HepG2 (cell line): ENCODE data around the gene FEV. TPM values are rescaled to one million over a fixed set of nuclear protein-coding genes. Genes with fewer than 3 reads are reported as not detected.

Experiments
- ATAC-seq: fragments of 200-7000 bp; cut with Tn5 transposase; 3 replicates; pipeline ENCODE4 v1.9.1; 2020; ENCODE audit warnings: mild to moderate bottlenecking, moderate library complexity
- BruUV-seq: library from RNA; stranded (reverse); fragments of 400-500 nt; replicated peaks from 2 replicates; lab custom pipeline; 2021; lab: Mats Ljungman, UMichigan
- CTCF ChIA-PET: fragments of 300-600 bp; formaldehyde crosslinking; extraction: SDS; loops from one replicate; lab custom pipeline; 2021; ENCODE audit warnings: low total read pairs, inconsistent platforms, low intra/inter-chr PET ratio; lab: Yijun Ruan, JAX
- POLR2A ChIA-PET: fragments of 350-600 bp; sonication (Branson Sonifier 250); formaldehyde crosslinking; loops from one replicate; lab custom pipeline; 2020; ENCODE audit warnings: antibody characterized with exemption, inconsistent platforms; lab: Yijun Ruan, JAX
- DNase-seq: peaks from one replicate; pipeline ENCODE4 v3.0.0-alpha.2; 2015; ENCODE audit warnings: low spot score
- FAIRE-seq: peaks from 3 replicates; lab custom pipeline; 2011; peaks lifted over from hg19 to GRCh38; lab: Jason Lieb, UNC
- H2AFZ ChIP-seq: one replicate; pipeline ENCODE4 v1.6.1; 2011; ENCODE audit warnings: low read length, inconsistent platforms
- H3K27ac ChIP-seq: fragments of 300-600 bp; 3 replicates; pipeline ENCODE4 v1.8.0; 2011; ENCODE audit warnings: mixed run types, mild to moderate bottlenecking, mixed read lengths, low read length, inconsistent platforms; ENCODE audit not compliant: insufficient read depth; ENCODE audit errors: extremely low read length
- H3K27me3 ChIP-seq, 2 experiments: fragments of 200-600 bp in 1 of 2; 2 replicates in 1 of 2; 3 replicates in 1 of 2; pipeline versions ENCODE4 v1.6.0 to v1.8.0; 2011; ENCODE audit warnings: low read length in 2 of 2, mild to moderate bottlenecking in 2 of 2, moderate library complexity in 2 of 2, inconsistent platforms in 1 of 2; ENCODE audit not compliant: insufficient read depth in 2 of 2, control insufficient read depth in 1 of 2
- H3K36me3 ChIP-seq, 2 experiments: fragments of 200-600 bp in 1 of 2; replicated peaks in 1 of 2; 2 replicates in 1 of 2; 3 replicates in 1 of 2; pipeline versions ENCODE4 v1.5.1 to v1.8.0; 2011; ENCODE audit warnings: low read length in 2 of 2, inconsistent platforms in 1 of 2; ENCODE audit not compliant: insufficient read depth in 2 of 2, control insufficient read depth in 1 of 2
- H3K4me1 ChIP-seq: 2 replicates; pipeline ENCODE4 v1.5.1; 2012; ENCODE audit warnings: low read length, inconsistent platforms; ENCODE audit not compliant: insufficient read depth
- H3K4me2 ChIP-seq: 2 replicates; pipeline ENCODE4 v1.6.0; 2011; ENCODE audit warnings: low read depth, low read length, inconsistent platforms
- H3K4me3 ChIP-seq, 3 experiments: fragments of 200-600 bp in 1 of 3; sonication (generic), shearing (Covaris generic) in 1 of 3; replicated peaks in 1 of 3; 2 replicates each; pipeline ENCODE4 v1.5.1; 2011 to 2016; ENCODE audit warnings: low read length in 3 of 3, inconsistent platforms in 2 of 3, low read depth in 2 of 3, mild to moderate bottlenecking in 2 of 3, control low read depth in 1 of 3, mixed read lengths in 1 of 3; ENCODE audit not compliant: insufficient read depth in 1 of 3
- H3K79me2 ChIP-seq: one replicate; pipeline ENCODE4 v1.6.1; 2011; ENCODE audit warnings: low read length, inconsistent platforms; ENCODE audit not compliant: insufficient read depth
- H3K9ac ChIP-seq: 2 replicates; pipeline ENCODE4 v1.6.0; 2011; ENCODE audit warnings: mild to moderate bottlenecking, low read depth, low read length, inconsistent platforms; ENCODE audit not compliant: insufficient read depth
- H3K9me3 ChIP-seq: 2 replicates; pipeline ENCODE4 v1.5.1; 2012; ENCODE audit warnings: mild to moderate bottlenecking, low read length
- H4K20me1 ChIP-seq: 2 replicates; pipeline ENCODE4 v1.6.0; 2011; ENCODE audit warnings: inconsistent platforms, mild to moderate bottlenecking, low read length, moderate library complexity; ENCODE audit not compliant: insufficient read depth
- FOSL2 ChIP-seq: sonication (generic); formaldehyde crosslinking; IDR thresholded peaks from 2 replicates; pipeline ENCODE4 v1.4.0; 2020; ENCODE audit warnings: missing genetic modification reagents
- GATA4 ChIP-seq: sonication (generic); IDR thresholded peaks from 2 replicates; pipeline ENCODE4 v1.6.1; 2016; ENCODE audit warnings: antibody characterized with exemption, low read depth, borderline replicate concordance
- MIER2 ChIP-seq: IDR thresholded peaks from 2 replicates; pipeline ENCODE4 v1.6.1; 2016; ENCODE audit warnings: missing biosample characterization, missing genetic modification reagents
- MZF1 ChIP-seq: sonication (generic); formaldehyde crosslinking; IDR thresholded peaks from 2 replicates; pipeline ENCODE4 v1.8.1; 2023; ENCODE audit warnings: mild to moderate bottlenecking, missing genetic modification reagents, borderline replicate concordance
- PAWR ChIP-seq: sonication (generic); formaldehyde crosslinking; IDR thresholded peaks from 2 replicates; pipeline ENCODE4 v1.4.0; 2020; ENCODE audit warnings: missing genetic modification reagents, mild to moderate bottlenecking, borderline replicate concordance
- RELA ChIP-seq: sonication (generic); formaldehyde crosslinking; IDR thresholded peaks from 2 replicates; pipeline ENCODE4 v1.4.0; 2020; ENCODE audit warnings: missing genetic modification reagents
- SMARCC2 ChIP-seq: fragments of 450-650 bp; IDR thresholded peaks from 2 replicates; pipeline ENCODE4 v1.6.1; 2017; ENCODE audit warnings: antibody characterized with exemption, mild to moderate bottlenecking
- ZNF260 ChIP-seq: sonication (generic); formaldehyde crosslinking; IDR thresholded peaks from 2 replicates; pipeline ENCODE4 v1.4.0; 2020; ENCODE audit warnings: missing genetic modification reagents, low read depth, mild to moderate bottlenecking, borderline replicate concordance
- ZNF670 ChIP-seq: sonication (generic); formaldehyde crosslinking; IDR thresholded peaks from 2 replicates; pipeline ENCODE4 v1.8.0; 2022; ENCODE audit warnings: mild to moderate bottlenecking, missing genetic modification reagents, borderline replicate concordance
- WGBS: methylation state at CpG from one replicate; pipeline ENCODE4 v1.1.6; 2017; ENCODE audit warnings: low lambda C conversion rate; 5-methylcytosine and 5-hydroxymethylcytosine counted together
- in situ Hi-C: cut with HindIII; loops from 2 replicates; pipeline ENCODE4 v1.10.0; 2017; ENCODE audit warnings: low pct_unique_long_range_greater_than_20kb; ENCODE audit not compliant: extremely low pct_ligation_motif_present
- intact Hi-C: fragments of 100-400 bp; cut with micrococcal nuclease; formaldehyde crosslinking; loops from one replicate; pipeline ENCODE4 v1.10.0; 2022; ENCODE audit not compliant: unreplicated experiment
- polyA plus RNA-seq, 8 experiments: library from polyadenylated mRNA; depleted of rRNA in 3 of 8; stranded (reverse) in 7 of 8; unstranded in 1 of 8; fragments of >200 nt; fragmentation: Illumina TruSeq in 4 of 8; extraction: Trizol in 4 of 8; gene quantifications; 2 replicates each; pipeline versions ENCODE4 v1.2.1 to v1.2.3, GENCODE V29; 2011 to 2016; ENCODE audit warnings: low read depth in 4 of 8, missing spikeins in 1 of 8, mixed read lengths in 1 of 8; ENCODE audit not compliant: insufficient read depth in 1 of 8
- total RNA-seq, 5 experiments: library from RNA; depleted of rRNA; stranded (reverse); fragments of >200 nt; fragmentation: Illumina TruSeq; extraction: Trizol; gene quantifications; 2 replicates each; pipeline ENCODE4 v1.2.3, GENCODE V29; 2016; ENCODE audit warnings: low read depth in 1 of 5
- TF ChIP-seq, protein P1 (sequence below): sonication (generic); formaldehyde crosslinking; IDR thresholded peaks from 2 replicates; pipeline ENCODE4 v1.5.1; 2020; ENCODE audit warnings: mild to moderate bottlenecking, missing genetic modification reagents, moderate library complexity
- TF ChIP-seq, protein P2 (sequence below): sonication (generic); formaldehyde crosslinking; IDR thresholded peaks from 2 replicates; pipeline ENCODE4 v1.4.0; 2020; ENCODE audit warnings: missing genetic modification reagents
- TF ChIP-seq, protein P3 (sequence below): sonication (generic); formaldehyde crosslinking; IDR thresholded peaks from 2 replicates; pipeline ENCODE4 v1.4.0; 2020; ENCODE audit warnings: missing genetic modification reagents
- TF ChIP-seq, protein P4 (sequence below): IDR thresholded peaks from 2 replicates; pipeline ENCODE4 v1.6.1; 2012; ENCODE audit warnings: low read depth, low read length, improper control_type of control experiment
- TF ChIP-seq, protein P5 (sequence below): sonication (generic); formaldehyde crosslinking; IDR thresholded peaks from 2 replicates; pipeline ENCODE4 v1.5.1; 2020; ENCODE audit warnings: missing genetic modification reagents, mild to moderate bottlenecking, borderline replicate concordance
- TF ChIP-seq, protein P6 (sequence below): sonication (generic); formaldehyde crosslinking; IDR thresholded peaks from 2 replicates; pipeline ENCODE4 v1.5.1; 2020; ENCODE audit warnings: mild to moderate bottlenecking, missing genetic modification reagents

FEV gene
- total and polyA plus RNA-seq, 2 of the 13 experiments (the other 11 are each of a cell fraction or from before 2014, with no cell fraction given) = not detected

DNA sequence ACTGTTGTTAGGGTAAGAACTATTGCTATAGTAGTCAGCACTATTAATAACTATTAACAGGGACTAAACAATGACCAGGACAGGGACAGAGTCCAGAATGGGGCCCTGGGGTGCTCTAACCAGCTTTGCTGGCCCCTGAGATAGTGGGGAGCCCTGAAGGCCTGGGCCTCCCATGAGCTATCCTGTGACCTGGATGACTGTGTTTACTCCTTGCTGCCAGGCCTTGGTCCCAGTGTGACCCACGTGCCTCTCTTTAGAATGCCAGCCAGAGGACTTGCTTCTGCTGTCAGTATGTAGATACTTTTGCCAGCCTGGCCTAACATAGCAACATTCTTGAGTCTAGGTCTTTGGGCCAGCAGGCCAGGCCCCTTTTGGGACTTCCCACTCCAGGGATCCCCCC, 14.1 kb downstream of the FEV start:
- TF ChIP-seq, protein P1, sequence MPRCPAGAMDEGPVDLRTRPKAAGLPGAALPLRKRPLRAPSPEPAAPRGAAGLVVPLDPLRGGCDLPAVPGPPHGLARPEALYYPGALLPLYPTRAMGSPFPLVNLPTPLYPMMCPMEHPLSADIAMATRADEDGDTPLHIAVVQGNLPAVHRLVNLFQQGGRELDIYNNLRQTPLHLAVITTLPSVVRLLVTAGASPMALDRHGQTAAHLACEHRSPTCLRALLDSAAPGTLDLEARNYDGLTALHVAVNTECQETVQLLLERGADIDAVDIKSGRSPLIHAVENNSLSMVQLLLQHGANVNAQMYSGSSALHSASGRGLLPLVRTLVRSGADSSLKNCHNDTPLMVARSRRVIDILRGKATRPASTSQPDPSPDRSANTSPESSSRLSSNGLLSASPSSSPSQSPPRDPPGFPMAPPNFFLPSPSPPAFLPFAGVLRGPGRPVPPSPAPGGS = no peak
- TF ChIP-seq, protein P2, sequence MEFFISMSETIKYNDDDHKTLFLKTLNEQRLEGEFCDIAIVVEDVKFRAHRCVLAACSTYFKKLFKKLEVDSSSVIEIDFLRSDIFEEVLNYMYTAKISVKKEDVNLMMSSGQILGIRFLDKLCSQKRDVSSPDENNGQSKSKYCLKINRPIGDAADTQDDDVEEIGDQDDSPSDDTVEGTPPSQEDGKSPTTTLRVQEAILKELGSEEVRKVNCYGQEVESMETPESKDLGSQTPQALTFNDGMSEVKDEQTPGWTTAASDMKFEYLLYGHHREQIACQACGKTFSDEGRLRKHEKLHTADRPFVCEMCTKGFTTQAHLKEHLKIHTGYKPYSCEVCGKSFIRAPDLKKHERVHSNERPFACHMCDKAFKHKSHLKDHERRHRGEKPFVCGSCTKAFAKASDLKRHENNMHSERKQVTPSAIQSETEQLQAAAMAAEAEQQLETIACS (CRISPR knock-in tag) = no peak
- TF ChIP-seq, protein P3, sequence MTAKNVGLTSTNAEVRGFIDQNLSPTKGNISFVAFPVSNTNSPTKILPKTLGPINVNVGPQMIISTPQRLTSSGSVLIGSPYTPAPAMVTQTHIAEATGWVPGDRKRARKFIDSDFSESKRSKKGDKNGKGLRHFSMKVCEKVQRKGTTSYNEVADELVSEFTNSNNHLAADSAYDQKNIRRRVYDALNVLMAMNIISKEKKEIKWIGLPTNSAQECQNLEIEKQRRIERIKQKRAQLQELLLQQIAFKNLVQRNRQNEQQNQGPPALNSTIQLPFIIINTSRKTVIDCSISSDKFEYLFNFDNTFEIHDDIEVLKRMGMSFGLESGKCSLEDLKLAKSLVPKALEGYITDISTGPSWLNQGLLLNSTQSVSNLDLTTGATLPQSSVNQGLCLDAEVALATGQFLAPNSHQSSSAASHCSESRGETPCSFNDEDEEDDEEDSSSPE (CRISPR knock-in tag) = no peak
- TF ChIP-seq, protein P4, sequence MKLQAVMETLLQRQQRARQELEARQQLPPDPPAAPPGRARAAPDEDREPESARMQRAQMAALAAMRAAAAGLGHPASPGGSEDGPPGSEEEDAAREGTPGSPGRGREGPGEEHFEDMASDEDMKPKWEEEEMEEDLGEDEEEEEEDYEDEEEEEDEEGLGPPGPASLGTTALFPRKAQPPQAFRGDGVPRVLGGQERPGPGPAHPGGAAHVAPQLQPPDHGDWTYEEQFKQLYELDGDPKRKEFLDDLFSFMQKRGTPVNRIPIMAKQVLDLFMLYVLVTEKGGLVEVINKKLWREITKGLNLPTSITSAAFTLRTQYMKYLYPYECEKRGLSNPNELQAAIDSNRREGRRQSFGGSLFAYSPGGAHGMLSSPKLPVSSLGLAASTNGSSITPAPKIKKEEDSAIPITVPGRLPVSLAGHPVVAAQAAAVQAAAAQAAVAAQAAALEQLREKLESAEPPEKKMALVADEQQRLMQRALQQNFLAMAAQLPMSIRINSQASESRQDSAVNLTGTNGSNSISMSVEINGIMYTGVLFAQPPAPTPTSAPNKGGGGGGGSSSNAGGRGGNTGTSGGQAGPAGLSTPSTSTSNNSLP = no peak
- no peak for TF ChIP-seq GATA4
- no peak for TF ChIP-seq MZF1 (CRISPR knock-in tag)
- no peak for TF ChIP-seq ZNF670 (CRISPR knock-in tag)
- TF ChIP-seq MIER2 (CRISPR knock-in tag) = no peak
- TF ChIP-seq, protein P5, sequence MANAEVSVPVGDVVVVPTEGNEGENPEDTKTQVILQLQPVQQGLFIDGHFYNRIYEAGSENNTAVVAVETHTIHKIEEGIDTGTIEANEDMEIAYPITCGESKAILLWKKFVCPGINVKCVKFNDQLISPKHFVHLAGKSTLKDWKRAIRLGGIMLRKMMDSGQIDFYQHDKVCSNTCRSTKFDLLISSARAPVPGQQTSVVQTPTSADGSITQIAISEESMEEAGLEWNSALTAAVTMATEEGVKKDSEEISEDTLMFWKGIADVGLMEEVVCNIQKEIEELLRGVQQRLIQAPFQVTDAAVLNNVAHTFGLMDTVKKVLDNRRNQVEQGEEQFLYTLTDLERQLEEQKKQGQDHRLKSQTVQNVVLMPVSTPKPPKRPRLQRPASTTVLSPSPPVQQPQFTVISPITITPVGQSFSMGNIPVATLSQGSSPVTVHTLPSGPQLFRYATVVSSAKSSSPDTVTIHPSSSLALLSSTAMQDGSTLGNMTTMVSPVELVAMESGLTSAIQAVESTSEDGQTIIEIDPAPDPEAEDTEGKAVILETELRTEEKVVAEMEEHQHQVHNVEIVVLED = no peak
- TF ChIP-seq FOSL2 (CRISPR knock-in tag) = no peak
- TF ChIP-seq, protein P6, sequence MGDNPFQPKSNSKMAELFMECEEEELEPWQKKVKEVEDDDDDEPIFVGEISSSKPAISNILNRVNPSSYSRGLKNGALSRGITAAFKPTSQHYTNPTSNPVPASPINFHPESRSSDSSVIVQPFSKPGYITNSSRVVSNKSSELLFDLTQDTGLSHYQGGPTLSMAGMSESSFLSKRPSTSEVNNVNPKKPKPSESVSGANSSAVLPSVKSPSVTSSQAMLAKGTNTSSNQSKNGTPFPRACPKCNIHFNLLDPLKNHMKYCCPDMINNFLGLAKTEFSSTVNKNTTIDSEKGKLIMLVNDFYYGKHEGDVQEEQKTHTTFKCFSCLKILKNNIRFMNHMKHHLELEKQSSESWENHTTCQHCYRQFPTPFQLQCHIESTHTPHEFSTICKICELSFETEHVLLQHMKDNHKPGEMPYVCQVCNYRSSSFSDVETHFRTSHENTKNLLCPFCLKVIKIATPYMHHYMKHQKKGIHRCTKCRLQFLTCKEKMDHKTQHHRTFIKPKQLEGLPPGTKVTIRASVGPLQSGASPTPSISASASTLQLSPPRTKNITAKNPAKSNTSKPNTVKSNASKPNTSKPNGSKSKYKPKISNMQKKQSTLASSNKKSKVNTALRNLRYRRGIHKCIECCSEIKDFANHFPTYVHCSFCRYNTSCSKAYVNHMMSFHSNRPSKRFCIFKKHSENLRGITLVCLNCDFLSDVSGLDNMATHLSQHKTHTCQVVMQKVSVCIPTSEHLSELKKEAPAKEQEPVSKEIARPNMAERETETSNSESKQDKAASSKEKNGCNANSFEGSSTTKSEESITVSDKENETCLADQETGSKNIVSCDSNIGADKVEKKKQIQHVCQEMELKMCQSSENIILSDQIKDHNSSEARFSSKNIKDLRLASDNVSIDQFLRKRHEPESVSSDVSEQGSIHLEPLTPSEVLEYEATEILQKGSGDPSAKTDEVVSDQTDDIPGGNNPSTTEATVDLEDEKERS = no peak
- TF ChIP-seq SMARCC2 = no peak
- TF ChIP-seq RELA = no peak
- TF ChIP-seq PAWR = no peak
- no peak for TF ChIP-seq ZNF260 (CRISPR knock-in tag)
- DNase-seq (no peak), FAIRE-seq (no peak), ATAC-seq (no peak)
- Histone ChIP-seq H3K27ac (no peak overlapping the region), H4K20me1 (no peaks in the 10 kb centered on the region), H3K9ac (no peak overlapping the region), H3K4me3 (no peak overlapping the region), H3K4me1 (no peaks in the 10 kb centered on the region), H3K27me3 (peaks cover 0 to 27% of the 10 kb centered on the region in 2 experiments; a peak in 4 of 5 replicates), H3K36me3 (no peaks in the 10 kb centered on the region), H3K79me2 (no peaks in the 10 kb centered on the region), H3K4me2 (no peak overlapping the region), H2AFZ (no peak overlapping the region), H3K9me3 (no peaks in the 10 kb centered on the region)
- intact Hi-C loops = no loop called here
- in situ Hi-C loops = no loop called here
- ChIA-PET POLR2A (no interaction called here), CTCF (no interaction called here)
- no TSS peak for BruUV-seq
- 0% methylated on average over 1 of the region's 1 CpG for WGBS
